HG02938 (cell line): Measurements from ENCODE around the gene ARHGEF7.
"Not testable (repeated sequence)": the region's sequence is repeated elsewhere in the genome, so short reads cannot be mapped to it uniquely, and the experiment has no call there.

Experiments used
- ATAC-seq: cut with Tn5 transposase; IDR thresholded peaks from one replicate; pipeline ENCODE4 v1.9.1; 2021; ENCODE audit warnings: mild to moderate bottlenecking, moderate library complexity; ENCODE audit not compliant: unreplicated experiment

The ARHGEF7 gene

GRCh38 chr13:111115061-111115964, at the start of gene ARHGEF7:
ARHGEF7 (plus strand) TSS chr13:111115310; CDS start chr13:111115527, 217 bp downstream.
- ATAC-seq = no peak

- no peak for ATAC-seq
Observed at GRCh38 chr13:111065698-111066097, 49.4 kb upstream of the ARHGEF7 start.

- no peak for ATAC-seq
Observed at GRCh38 chr13:111066544-111066943, 48.6 kb upstream of the ARHGEF7 start.

DNA sequence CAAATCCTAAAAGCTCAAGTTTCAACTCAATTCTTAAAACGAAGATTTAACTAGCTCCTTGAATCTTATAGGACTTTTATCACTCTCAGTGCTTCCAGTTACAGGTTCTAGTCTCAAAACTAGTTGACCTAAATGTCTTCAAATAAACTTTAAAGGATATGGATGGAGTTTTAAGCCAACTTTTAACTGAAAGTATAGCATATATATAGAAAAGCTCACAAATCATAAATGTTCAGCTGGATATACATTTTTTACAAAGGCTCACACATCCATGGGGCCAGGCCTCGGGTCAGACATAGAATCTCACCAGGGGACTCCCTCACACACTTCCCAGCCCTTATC, 47.1 kb upstream of the ARHGEF7 start:
- no peak for ATAC-seq

- not testable (repeated sequence) for ATAC-seq
Observed at GRCh38 chr13:111071120-111071519, 44.0 kb upstream of the ARHGEF7 start.

GRCh38 chr13:111071526-111071925, 43.6 kb upstream of the ARHGEF7 start:
- not testable (repeated sequence) for ATAC-seq

DNA sequence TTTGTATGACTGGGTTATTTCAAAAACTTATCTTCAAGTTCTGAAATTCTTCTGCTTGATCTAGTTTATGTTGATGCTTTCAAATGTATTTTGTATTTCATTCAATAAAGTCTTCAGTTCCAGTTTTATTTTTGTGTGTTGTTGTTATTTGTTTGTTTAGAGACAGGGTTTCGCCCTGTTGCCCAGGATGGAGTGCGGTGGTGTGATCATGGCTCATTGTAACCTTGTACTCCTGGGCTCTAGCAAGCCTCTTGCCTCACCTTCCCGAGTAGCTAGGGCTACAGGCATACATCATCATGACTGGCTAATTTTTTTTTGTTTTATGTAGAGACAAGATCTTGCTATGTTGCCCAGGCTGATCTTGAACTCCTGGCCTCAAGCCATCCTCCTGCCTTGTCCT, 40.3 kb upstream of the ARHGEF7 start:
- ATAC-seq = no peak

DNA sequence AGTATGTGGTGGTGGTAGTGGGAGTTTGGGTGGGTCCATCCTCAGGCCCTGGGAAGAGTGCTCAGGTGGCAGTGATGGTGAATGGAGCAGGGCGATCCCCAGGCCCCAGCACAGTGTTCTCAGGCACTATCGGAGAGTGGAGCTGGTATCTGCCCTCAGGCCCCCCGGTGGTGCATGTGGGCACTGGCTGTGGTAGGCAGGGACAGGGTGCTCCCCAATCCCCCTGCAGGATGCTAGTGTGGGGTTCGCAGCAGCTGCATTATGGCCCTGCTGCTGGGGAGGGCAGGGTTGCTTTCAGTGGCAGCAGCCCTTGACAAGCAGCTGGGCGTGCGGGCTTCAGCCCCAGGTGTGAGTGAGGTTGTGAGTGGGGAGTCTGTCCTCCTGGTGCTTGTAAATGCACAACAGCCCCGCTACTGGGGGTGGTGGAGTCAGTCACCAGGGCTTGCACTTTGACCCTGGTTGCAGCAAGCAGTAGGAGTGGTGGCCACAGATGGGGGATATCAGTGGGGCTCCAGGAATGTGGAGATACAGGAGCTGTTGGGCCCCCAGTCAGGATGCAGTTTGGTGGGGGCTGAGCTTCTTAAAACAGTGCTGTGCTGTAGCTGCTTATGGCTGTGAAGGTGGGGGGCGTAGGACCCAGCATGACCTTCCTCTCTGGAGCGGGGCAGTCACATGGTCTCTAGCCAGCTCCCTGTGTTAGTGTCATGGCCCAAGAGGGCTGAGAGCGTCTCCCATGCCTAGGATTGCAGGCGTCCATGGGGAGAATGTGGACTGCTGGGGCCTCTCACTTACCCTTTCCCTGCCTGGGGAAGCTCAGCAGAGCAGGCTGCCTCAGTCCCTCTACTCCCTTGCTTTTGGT, 38.7 kb upstream of the ARHGEF7 start:
- ATAC-seq = no peak

GRCh38 chr13:111079375-111079774, 35.7 kb upstream of the ARHGEF7 start:
- ATAC-seq = no peak

DNA sequence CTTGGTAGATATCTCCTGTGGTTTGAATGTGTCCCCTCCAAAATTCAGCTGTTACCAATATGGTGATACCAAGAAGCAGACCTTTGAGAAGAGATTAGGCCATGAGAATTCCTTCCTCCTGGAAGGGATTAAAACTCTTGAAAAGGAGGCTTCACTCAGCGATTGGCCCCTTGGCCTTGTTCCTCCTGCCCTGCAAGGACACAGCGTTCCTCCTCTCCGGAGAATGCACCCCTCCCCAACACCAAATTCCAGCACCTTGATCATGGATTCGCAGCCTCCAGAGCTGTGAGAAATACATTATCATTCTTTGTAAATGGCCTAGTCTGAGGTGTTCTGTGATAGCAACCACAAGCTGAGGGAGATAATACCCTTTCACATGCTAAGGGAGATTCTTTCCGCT, 34.5 kb upstream of the ARHGEF7 start:
- ATAC-seq = no peak

GRCh38 chr13:111082240-111082639, 32.9 kb upstream of the ARHGEF7 start:
- no peak for ATAC-seq

DNA sequence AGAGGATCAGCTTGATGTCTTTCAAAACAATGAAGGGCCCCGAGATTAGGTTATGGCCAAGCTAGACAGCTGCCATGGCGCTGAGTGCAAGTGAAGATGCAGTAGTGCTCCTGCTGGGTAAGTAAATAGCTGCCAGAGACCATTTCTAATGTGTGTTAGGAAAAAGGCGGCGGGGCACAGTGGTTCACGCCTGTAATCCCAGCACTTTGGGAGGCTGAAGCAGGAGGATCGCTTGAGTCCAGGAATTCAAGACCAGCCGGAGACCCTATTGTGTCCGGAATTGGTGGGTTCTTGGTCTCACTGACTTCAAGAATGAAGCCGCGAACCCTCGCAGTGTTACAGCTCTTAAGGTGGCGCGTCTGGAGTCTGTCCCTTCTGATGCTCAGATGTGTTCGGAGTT, 32.3 kb upstream of the ARHGEF7 start:
- ATAC-seq = not testable (repeated sequence)

GRCh38 chr13:111083693-111084092, 31.4 kb upstream of the ARHGEF7 start:
- not testable (repeated sequence) for ATAC-seq

- ATAC-seq = no peak
Observed at GRCh38 chr13:111090169-111090568, 24.9 kb upstream of the ARHGEF7 start.

DNA sequence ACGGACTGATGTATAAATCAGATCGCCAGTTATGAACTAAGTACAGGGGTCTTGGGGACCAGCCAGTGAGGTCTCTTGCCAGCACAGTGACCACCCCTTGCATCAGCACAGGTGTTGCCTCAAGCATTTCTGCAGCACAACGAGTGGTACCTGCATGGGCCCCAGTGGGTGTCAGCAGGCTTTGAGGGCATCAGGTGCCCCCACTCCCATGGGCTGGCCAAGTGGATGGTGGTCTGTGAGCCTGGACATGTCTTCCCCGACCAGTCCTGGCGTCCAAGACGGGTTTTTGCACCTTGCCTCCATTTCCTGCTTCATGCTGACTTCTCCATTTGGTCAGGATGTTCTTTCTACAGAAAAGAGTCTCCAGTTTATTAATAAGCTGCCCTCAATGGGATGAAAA, 22.4 kb upstream of the ARHGEF7 start:
- ATAC-seq = no peak

DNA sequence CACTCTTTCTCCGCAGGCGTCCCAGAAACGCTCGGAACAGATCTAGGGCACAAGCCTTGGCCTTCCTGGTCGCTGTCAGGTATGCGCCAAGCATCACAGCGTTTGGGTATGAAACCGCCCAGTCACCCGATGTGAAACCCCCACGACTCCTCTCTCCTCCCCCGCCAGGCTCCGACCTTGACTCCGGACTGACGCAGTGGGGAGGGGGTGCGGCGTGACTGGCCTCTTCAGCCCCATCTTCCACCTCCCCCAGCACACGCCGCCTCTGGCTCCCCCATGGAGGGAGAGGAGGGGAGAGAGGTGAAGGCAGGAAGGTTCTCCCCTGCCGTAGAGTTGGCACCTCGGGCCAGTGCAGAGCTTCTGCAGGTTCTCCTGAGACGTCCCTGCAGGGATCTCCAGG, 22.0 kb upstream of the ARHGEF7 start:
- no peak for ATAC-seq

DNA sequence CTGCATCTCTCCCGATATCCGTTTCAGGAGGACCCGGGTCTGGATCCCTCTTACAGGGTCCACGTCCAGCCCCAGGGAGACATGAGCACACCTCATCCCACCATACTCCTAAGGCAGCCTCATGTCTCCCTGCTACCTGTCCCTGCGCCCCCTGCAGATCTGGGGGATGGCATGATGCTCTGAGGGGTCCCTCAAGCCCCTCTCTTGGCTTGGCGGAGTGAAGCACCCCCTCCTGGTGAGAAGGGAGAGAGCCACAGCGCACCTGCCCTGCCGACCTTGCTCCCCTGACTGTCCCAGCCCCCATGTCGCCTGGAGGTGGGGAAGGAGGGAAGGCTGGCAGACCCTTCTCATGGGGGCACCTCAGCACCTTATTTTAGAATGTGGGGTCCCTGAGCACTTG, 21.5 kb upstream of the ARHGEF7 start:
- no peak for ATAC-seq

DNA sequence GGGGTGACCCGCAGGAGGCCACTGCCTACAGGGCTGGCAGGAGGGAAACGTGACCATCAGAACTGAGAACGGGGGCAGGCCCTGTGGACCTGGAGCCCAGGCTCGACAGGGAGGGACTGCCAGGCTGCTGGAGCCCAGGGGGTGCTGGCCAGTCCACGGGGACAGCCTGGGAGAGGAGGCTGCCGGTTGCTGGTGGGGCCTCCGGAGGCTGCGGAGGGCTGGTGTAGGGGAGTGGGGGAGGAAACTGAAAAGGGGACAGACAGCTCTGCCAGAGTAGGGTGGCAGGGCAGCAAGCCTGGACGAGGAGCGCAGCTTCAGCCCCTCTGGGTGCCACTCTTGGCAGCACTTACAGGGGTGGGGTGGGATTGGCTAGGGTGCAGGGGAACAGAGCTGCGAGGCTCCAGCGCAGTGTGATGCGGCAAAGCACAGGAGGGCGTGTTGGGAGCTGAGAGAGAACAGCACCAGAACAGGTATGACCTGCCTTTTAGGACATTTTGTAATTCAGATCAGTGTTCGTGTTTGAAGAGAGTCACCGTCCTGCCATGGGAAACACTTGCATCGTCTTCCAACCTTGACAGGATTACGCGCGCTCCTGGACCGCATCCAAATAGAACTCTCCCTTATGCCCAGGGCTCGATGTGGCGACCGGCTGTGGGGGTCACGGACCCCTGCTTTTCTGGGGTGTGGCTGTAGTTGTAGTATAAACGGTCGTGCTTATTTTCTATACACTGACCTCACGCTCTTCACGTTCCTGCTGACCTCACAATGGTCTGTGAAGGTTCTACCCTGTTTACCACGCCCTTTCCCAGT, 19.9 kb upstream of the ARHGEF7 start:
- no peak for ATAC-seq

GRCh38 chr13:111095911-111096501, 19.1 kb upstream of the ARHGEF7 start:
- ATAC-seq = no peak

DNA sequence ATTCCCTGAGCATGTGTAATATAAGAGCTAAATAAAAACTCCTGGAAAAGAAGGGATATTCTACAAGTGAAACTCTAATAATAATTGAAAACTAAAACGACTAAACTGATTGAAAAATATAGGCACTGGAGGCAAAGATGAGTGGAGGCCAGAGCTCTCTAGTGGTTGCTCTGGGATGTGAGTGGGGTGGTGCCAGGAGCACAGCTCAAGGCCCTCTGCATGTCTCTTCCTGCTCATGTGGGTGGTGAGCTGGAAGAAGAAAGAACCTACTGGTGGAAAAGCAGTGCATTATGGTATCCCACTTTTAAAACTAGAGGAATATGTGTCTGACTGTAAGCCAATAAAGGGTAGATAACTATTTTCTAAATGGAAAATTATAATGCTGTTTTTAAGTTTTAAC, 15.8 kb upstream of the ARHGEF7 start:
- no peak for ATAC-seq

DNA sequence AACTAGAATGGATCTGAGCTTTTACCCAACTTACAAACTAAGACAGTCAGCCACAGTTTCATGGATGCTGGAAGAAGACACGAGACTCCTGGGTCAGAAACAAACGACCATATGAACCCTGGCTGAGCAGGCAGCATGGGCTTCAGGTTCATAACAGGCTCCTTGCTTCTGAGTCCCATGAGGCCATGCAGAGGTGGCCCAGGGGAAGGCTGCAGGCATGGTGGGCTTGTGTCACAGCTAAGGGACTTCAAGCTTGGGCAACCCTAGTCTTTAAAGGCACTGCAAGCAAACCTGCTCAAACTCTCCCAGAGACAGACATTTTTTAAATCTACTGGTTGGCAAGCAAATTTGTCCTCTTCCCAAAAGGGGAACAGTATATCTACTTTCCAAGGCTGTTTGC, 5.1 kb upstream of the ARHGEF7 start:
- ATAC-seq = no peak
